Measurements from ENCODE around the gene PDPK1.

The PDPK1 gene

GRCh38 chr16:2499890-2500429 lies 37.9 kb upstream of the PDPK1 start:
- DNase-seq (ENCODE audit: low spot score in 2 of 2) (no peak), ATAC-seq (ENCODE audit: low read depth) (no peak)
- Mint-ChIP-seq H3K4me1 (peaks cover 3% of the 10 kb centered on the region), H3K9me3 (no peaks in the 10 kb centered on the region), H3K27ac (no peak overlapping the region), H3K4me3 (no peak overlapping the region), H3K27me3 (no peaks in the 10 kb centered on the region), H3K36me3 (peaks cover 5% of the 10 kb centered on the region)

- H3K27me3 Mint-ChIP-seq: no peaks in the 10 kb centered on the region
- H3K36me3 Mint-ChIP-seq: peaks cover 5% of the 10 kb centered on the region
- no peaks in the 10 kb centered on the region for H3K9me3 Mint-ChIP-seq
- peaks cover 3% of the 10 kb centered on the region for H3K4me1 Mint-ChIP-seq
- H3K27ac Mint-ChIP-seq: no peak overlapping the region
- H3K4me3 Mint-ChIP-seq: no peak overlapping the region
- no peak for ATAC-seq (ENCODE audit: low read depth)
- no peak for DNase-seq (ENCODE audit: low spot score in 2 of 2)
These were observed 37.3 kb upstream of the PDPK1 start for GRCh38 chr16:2500430-2500917.

- Mint-ChIP-seq H3K4me3 (no peak overlapping the region), H3K4me1 (peaks cover 3% of the 10 kb centered on the region), H3K9me3 (no peaks in the 10 kb centered on the region), H3K27ac (no peak overlapping the region), H3K36me3 (peaks cover 5% of the 10 kb centered on the region), H3K27me3 (no peaks in the 10 kb centered on the region)
- ATAC-seq (ENCODE audit: low read depth) (peak; percentile 96), DNase-seq (ENCODE audit: low spot score in 2 of 2) (peak; percentile 82 to 84)
These were observed 36.7 kb upstream of the PDPK1 start for GRCh38 chr16:2500918-2501750.

- Mint-ChIP-seq H3K36me3 (peaks cover 5% of the 10 kb centered on the region), H3K27ac (no peak overlapping the region), H3K9me3 (no peaks in the 10 kb centered on the region), H3K27me3 (no peaks in the 10 kb centered on the region), H3K4me1 (peaks cover 9% of the 10 kb centered on the region), H3K4me3 (no peak overlapping the region)
- no peak for DNase-seq (ENCODE audit: low spot score in 2 of 2)
- ATAC-seq (ENCODE audit: low read depth): no peak
These were observed 35.6 kb upstream of the PDPK1 start for GRCh38 chr16:2501946-2502895.

GRCh38 chr16:2505695-2506094 lies 32.1 kb upstream of the PDPK1 start:
- no peaks in the 10 kb centered on the region for H3K27me3 Mint-ChIP-seq
- H3K4me1 Mint-ChIP-seq: peaks cover 28% of the 10 kb centered on the region
- H3K4me3 Mint-ChIP-seq: no peak overlapping the region
- no peak overlapping the region for H3K27ac Mint-ChIP-seq
- H3K9me3 Mint-ChIP-seq: no peaks in the 10 kb centered on the region
- H3K36me3 Mint-ChIP-seq: no peaks in the 10 kb centered on the region
- ATAC-seq (ENCODE audit: low read depth) (no peak), DNase-seq (ENCODE audit: low spot score in 2 of 2) (no peak)

- peak in 1 of 2 donors; percentile 68 for DNase-seq (ENCODE audit: low spot score in 2 of 2)
- H3K36me3 Mint-ChIP-seq: no peaks in the 10 kb centered on the region
These were observed 30.7 kb upstream of the PDPK1 start for GRCh38 chr16:2507052-2507659.

GRCh38 chr16:2507665-2508064 lies 30.2 kb upstream of the PDPK1 start:
- Mint-ChIP-seq H3K36me3 (no peaks in the 10 kb centered on the region), H3K27ac (peak overlapping the region; percentile 91), H3K4me1 (peaks cover 36% of the 10 kb centered on the region), H3K27me3 (no peaks in the 10 kb centered on the region), H3K9me3 (no peaks in the 10 kb centered on the region), H3K4me3 (peak overlapping the region; percentile 75)
- no peak for ATAC-seq (ENCODE audit: low read depth)
- DNase-seq (ENCODE audit: low spot score in 2 of 2): no peak

More at GRCh38 chr16:2507052-2507659, 30.7 kb upstream of the PDPK1 start:
- Mint-ChIP-seq H3K4me3 (peak overlapping the region; percentile 75), H3K27me3 (no peaks in the 10 kb centered on the region), H3K9me3 (no peaks in the 10 kb centered on the region), H3K27ac (peak overlapping the region; percentile 91), H3K4me1 (peaks cover 31% of the 10 kb centered on the region)
- ATAC-seq (ENCODE audit: low read depth): peak; percentile 88

- Mint-ChIP-seq H3K27me3 (no peaks in the 10 kb centered on the region), H3K9me3 (no peaks in the 10 kb centered on the region), H3K36me3 (no peaks in the 10 kb centered on the region), H3K4me3 (peak overlapping the region; percentile 53), H3K4me1 (peaks cover 41% of the 10 kb centered on the region), H3K27ac (peak overlapping the region; percentile 98)
- DNase-seq (ENCODE audit: low spot score in 2 of 2) (no peak), ATAC-seq (ENCODE audit: low read depth) (no peak)
These were observed 29.0 kb upstream of the PDPK1 start for GRCh38 chr16:2508722-2509400.

- Mint-ChIP-seq H3K9me3 (no peaks in the 10 kb centered on the region), H3K4me1 (peaks cover 52% of the 10 kb centered on the region), H3K27ac (peak overlapping the region; percentile 98), H3K4me3 (peak overlapping the region; percentile 33), H3K36me3 (no peaks in the 10 kb centered on the region), H3K27me3 (no peaks in the 10 kb centered on the region)
- no peak for DNase-seq (ENCODE audit: low spot score in 2 of 2)
- ATAC-seq (ENCODE audit: low read depth): no peak
These were observed 26.6 kb upstream of the PDPK1 start for GRCh38 chr16:2511128-2511800.

- Mint-ChIP-seq H3K4me3 (peak overlapping the region; percentile 94), H3K27me3 (no peaks in the 10 kb centered on the region), H3K27ac (peak overlapping the region; percentile 94), H3K36me3 (peaks cover 7% of the 10 kb centered on the region), H3K4me1 (peaks cover 56% of the 10 kb centered on the region), H3K9me3 (no peaks in the 10 kb centered on the region)
- DNase-seq (ENCODE audit: low spot score in 2 of 2) (no peak), ATAC-seq (ENCODE audit: low read depth) (no peak)
These were observed 25.7 kb upstream of the PDPK1 start for GRCh38 chr16:2511996-2512734.

GRCh38 chr16:2512735-2513404 lies 25.0 kb upstream of the PDPK1 start:
- no peaks in the 10 kb centered on the region for H3K27me3 Mint-ChIP-seq
- DNase-seq (ENCODE audit: low spot score in 2 of 2) (no peak), ATAC-seq (ENCODE audit: low read depth) (peak; percentile 3)
- peaks cover 7% of the 10 kb centered on the region for H3K36me3 Mint-ChIP-seq
- H3K9me3 Mint-ChIP-seq: no peaks in the 10 kb centered on the region
- peak overlapping the region; percentile 94 for H3K27ac Mint-ChIP-seq
- H3K4me3 Mint-ChIP-seq: peak overlapping the region; percentile 94
- H3K4me1 Mint-ChIP-seq: peaks cover 57% of the 10 kb centered on the region

All from memory B cell (primary cell).